ENCODE data around the gene PLEKHJ1.
A peak's percentile ranks its signal among the peaks of the same experiment; 100 is the strongest.

The PLEKHJ1 gene

DNA sequence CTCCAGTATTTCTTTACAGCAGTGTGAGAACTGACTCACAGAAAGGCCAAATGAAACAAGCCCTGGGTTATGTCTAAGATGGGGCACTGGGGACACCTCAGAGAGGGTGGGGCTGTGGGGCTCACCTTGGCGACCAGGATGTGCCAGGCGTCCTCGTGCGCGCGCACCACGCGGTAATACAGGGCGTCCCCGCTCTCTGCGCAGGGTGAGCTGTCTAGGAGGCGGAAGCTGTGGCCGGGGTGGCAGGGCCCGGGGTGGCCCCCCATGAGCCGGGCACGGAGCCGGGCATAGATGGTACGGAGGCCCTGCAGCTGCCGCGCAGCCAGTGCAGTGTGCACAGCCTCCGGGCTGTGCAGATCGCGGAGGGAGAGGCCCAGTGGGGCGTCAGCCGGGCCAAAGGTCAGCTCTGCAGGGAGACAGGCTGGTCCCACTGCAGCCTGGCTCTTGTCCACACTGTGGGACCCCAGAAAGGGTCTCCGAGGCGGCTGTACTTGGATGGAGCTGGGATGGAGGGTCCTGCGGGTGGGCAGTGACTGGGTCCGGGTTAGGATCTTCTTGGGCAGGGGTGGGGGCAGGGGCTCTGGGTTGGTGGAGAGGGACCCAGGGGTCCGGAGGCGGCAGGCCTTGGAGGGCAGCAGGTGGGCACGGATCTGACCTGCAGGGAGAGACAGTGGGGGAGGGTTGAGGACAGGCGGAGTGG, 42.5 kb upstream of the PLEKHJ1 start:
- H3K4me3 ChIP-seq (ENCODE audit: low read depth, low read length), result no peak overlapping the region
- DNase-seq (ENCODE audit: low read depth), result no peak
- TF ChIP-seq CTCF (IDR thresholded peaks at IDR 0.05; ENCODE audit: control insufficient read depth, extremely low read depth, insufficient read depth), result no peak

- no peak for TF ChIP-seq CTCF (IDR thresholded peaks at IDR 0.05; ENCODE audit: control insufficient read depth, extremely low read depth, insufficient read depth)
- no peak for DNase-seq (ENCODE audit: low read depth)
- H3K4me3 ChIP-seq (ENCODE audit: low read depth, low read length), result no peak overlapping the region
Observed at GRCh38 chr19:2277138-2277537, 41.0 kb upstream of the PLEKHJ1 start.

- DNase-seq (ENCODE audit: low read depth), result no peak
- no peak for TF ChIP-seq CTCF (IDR thresholded peaks at IDR 0.05; ENCODE audit: control insufficient read depth, extremely low read depth, insufficient read depth)
- no peak overlapping the region for H3K4me3 ChIP-seq (ENCODE audit: low read depth, low read length)
Observed at GRCh38 chr19:2276429-2276986, 40.4 kb upstream of the PLEKHJ1 start.

DNA sequence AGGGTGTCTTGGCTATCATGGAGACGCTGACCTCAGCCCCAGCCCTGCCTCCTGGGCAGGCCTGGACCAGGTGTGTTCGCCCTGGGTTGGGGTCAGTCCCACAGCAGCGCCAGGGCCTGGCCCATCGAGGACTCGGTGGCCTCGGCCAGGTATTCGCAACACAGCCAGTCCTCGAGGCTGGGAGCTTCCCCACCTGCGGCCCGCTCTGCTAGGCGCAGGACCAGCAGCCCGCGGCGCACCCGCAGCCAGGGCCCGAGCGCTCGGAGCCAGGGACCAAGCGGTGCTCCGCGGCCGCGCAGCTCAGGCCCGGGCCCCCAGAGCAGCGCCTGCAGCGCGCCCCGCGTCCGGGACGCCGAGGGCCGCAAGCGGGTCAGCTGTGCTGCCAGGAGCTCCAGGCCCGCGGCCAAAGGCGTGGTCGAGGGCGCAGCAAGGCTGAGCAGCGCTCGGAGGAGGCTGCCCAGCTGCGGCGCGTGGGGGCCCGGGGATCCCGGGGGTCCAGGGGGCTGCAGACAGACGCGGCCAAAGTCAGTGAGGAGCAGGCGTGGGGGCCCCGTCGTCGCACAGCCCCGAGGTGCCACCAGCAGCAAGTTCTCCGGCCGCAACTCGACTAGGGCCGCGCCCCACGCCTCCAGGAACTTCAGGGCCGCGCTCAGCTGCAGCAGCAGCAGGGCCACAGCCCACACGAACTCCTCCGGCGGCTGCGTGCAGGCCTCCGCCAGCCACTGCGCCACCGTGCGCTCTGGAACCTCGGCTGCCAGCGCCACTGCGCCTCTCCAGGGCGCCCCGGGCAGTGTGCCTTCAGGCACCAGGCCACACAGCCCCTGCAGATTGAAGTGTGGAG, 39.7 kb upstream of the PLEKHJ1 start:
- H3K4me3 ChIP-seq (ENCODE audit: low read depth, low read length), result no peak overlapping the region
- no peak for DNase-seq (ENCODE audit: low read depth)
- no peak for TF ChIP-seq CTCF (IDR thresholded peaks at IDR 0.05; ENCODE audit: control insufficient read depth, extremely low read depth, insufficient read depth)

DNA sequence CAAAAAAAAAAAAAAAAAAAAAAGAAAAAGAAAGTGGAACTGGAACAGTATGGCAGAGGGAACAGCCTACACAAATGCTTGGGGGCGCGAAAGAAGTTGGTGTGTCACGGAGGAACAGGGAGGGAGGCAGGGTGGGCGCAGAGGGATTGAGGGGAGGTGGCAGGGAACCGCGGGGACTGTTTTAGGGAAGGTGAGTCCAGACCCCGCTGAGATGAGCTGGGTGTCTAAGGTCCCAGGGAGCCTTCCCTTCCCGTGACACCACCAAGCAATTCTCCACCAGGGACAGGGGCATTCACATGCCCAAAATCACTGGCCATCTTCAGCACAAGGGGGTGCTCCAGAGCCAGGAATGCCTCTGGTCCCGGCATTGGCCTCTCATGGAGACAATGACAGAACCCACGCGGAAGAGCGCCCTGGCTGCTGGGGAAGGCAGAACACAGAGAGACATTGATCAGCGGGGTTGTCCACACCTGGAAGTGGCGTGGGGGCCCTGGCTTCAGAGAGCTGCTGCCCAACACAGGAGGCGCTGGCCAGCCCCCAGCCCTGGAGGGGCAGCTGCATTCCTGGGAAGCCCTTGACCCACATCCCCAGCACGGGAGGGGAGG, 38.9 kb upstream of the PLEKHJ1 start:
- peak; percentile 72 for TF ChIP-seq CTCF (IDR thresholded peaks at IDR 0.05; ENCODE audit: control insufficient read depth, extremely low read depth, insufficient read depth)
- DNase-seq (ENCODE audit: low read depth), result no peak
- no peak overlapping the region for H3K4me3 ChIP-seq (ENCODE audit: low read depth, low read length)

- no peak for DNase-seq (ENCODE audit: low read depth)
- TF ChIP-seq CTCF (IDR thresholded peaks at IDR 0.05; ENCODE audit: control insufficient read depth, extremely low read depth, insufficient read depth), result no peak
- peak overlapping the region; percentile 32 for H3K4me3 ChIP-seq (ENCODE audit: low read depth, low read length)
Observed at GRCh38 chr19:2274185-2274711, 38.1 kb upstream of the PLEKHJ1 start.

Data from LNCaP clone FGC (cell line).